Natural killer cell treated with Interleukin-12 subunit alpha and Interleukin-12 subunit beta and Interleukin-15 and Interleukin-18, amount 100 ng/mL, for 72 hours (primary cell): ENCODE results near the gene NF1. TPM values are rescaled to one million over a fixed set of nuclear protein-coding genes. Genes with fewer than 3 reads are reported as not detected.
A peak's percentile ranks its signal among the peaks of the same experiment; 100 is the strongest.

Experiments
- ATAC-seq, 2 donors: fragments of 150-1000 bp; cut with Tn5 transposase in 1 of 2; sonication (Bioruptor Pico), chemical (Tn5 transposase) in 1 of 2; 2 replicates each; pipeline ENCODE4 v1.10.0; 2021
- DNase-seq: peaks from one replicate; pipeline ENCODE4 v3.0.0; 2022; ENCODE audit warnings: low spot score
- H3K27ac Mint-ChIP-seq, 2 donors: 1 replicate in 1 of 2; 2 replicates in 1 of 2; pipeline ENCODE4 v1.8.0; 2022; ENCODE audit warnings: mixed read lengths in 2 of 2, mild to moderate bottlenecking in 1 of 2, moderate library complexity in 1 of 2
- H3K27me3 Mint-ChIP-seq, 2 donors: 1 replicate in 1 of 2; 2 replicates in 1 of 2; pipeline ENCODE4 v1.8.0; 2022; ENCODE audit warnings: mixed read lengths in 2 of 2
- H3K36me3 Mint-ChIP-seq: one replicate; pipeline ENCODE4 v1.8.0; 2022; ENCODE audit warnings: mixed read lengths
- H3K4me1 Mint-ChIP-seq, 2 donors: 1 replicate in 1 of 2; 2 replicates in 1 of 2; pipeline ENCODE4 v1.8.0; 2022; ENCODE audit warnings: low read depth in 2 of 2, mixed read lengths in 2 of 2, mild to moderate bottlenecking in 1 of 2
- H3K4me3 Mint-ChIP-seq: one replicate; pipeline ENCODE4 v1.8.0; 2022; ENCODE audit warnings: mixed read lengths
- H3K9me3 Mint-ChIP-seq: 2 replicates; pipeline ENCODE4 v1.8.0; 2022; ENCODE audit warnings: mixed read lengths
- total RNA-seq, 2 donors: library from RNA; stranded (reverse); gene quantifications; one replicate each; pipeline ENCODE4 v1.2.3, GENCODE V29; 2022

NF1 gene
- total RNA-seq, 2 donors from 2014 or later = 34.6 to 45.1 TPM

- Mint-ChIP-seq H3K9me3 (no peaks in the 10 kb centered on the region), H3K4me1 (peaks cover 12 to 15% of the 10 kb centered on the region in 2 donors), H3K36me3 (no peaks in the 10 kb centered on the region), H3K4me3 (no peak overlapping the region), H3K27ac (no peak overlapping the region), H3K27me3 (no peaks in the 10 kb centered on the region)
- ATAC-seq = no peak
- DNase-seq = no peak
These were observed 105.5 kb downstream of the NF1 start for GRCh38 chr17:31200287-31200686.

GRCh38 chr17:31202968-31203367 lies 108.2 kb downstream of the NF1 start:
- ATAC-seq (no peak), DNase-seq (no peak)
- Mint-ChIP-seq H3K27me3 (no peaks in the 10 kb centered on the region), H3K27ac (no peak overlapping the region), H3K36me3 (no peaks in the 10 kb centered on the region), H3K4me1 (peaks cover 10 to 12% of the 10 kb centered on the region in 2 donors), H3K9me3 (no peaks in the 10 kb centered on the region), H3K4me3 (no peak overlapping the region)

GRCh38 chr17:31211352-31212012 lies 116.7 kb downstream of the NF1 start:
- DNase-seq (no peak), ATAC-seq (no peak)
- no peaks in the 10 kb centered on the region for H3K9me3 Mint-ChIP-seq
- no peaks in the 10 kb centered on the region for H3K36me3 Mint-ChIP-seq
- H3K4me1 Mint-ChIP-seq = no peaks in the 10 kb centered on the region
- H3K4me3 Mint-ChIP-seq = no peak overlapping the region
- no peaks in the 10 kb centered on the region for H3K27me3 Mint-ChIP-seq
- H3K27ac Mint-ChIP-seq = no peak overlapping the region

- H3K27me3 Mint-ChIP-seq = no peaks in the 10 kb centered on the region
- H3K9me3 Mint-ChIP-seq = no peaks in the 10 kb centered on the region
- no peak overlapping the region for H3K27ac Mint-ChIP-seq
- H3K4me1 Mint-ChIP-seq = peaks cover 0 to 2% of the 10 kb centered on the region in 2 donors
- ATAC-seq (no peak), DNase-seq (no peak)
- no peaks in the 10 kb centered on the region for H3K36me3 Mint-ChIP-seq
- H3K4me3 Mint-ChIP-seq = no peak overlapping the region
These were observed 121.4 kb downstream of the NF1 start for GRCh38 chr17:31216031-31216751.

GRCh38 chr17:31224366-31224765 lies 129.6 kb downstream of the NF1 start:
- ATAC-seq (no peak), DNase-seq (no peak)
- no peak overlapping the region for H3K27ac Mint-ChIP-seq
- H3K9me3 Mint-ChIP-seq = no peaks in the 10 kb centered on the region
- H3K27me3 Mint-ChIP-seq = no peaks in the 10 kb centered on the region
- H3K36me3 Mint-ChIP-seq = no peaks in the 10 kb centered on the region
- H3K4me1 Mint-ChIP-seq = peaks cover 6 to 8% of the 10 kb centered on the region in 2 donors
- no peak overlapping the region for H3K4me3 Mint-ChIP-seq

- Mint-ChIP-seq H3K27ac (peak overlapping the region; percentile 44 to 65), H3K4me1 (peaks cover 6 to 8% of the 10 kb centered on the region in 2 donors), H3K9me3 (no peaks in the 10 kb centered on the region), H3K27me3 (no peaks in the 10 kb centered on the region), H3K36me3 (no peaks in the 10 kb centered on the region), H3K4me3 (no peak overlapping the region)
- no peak for ATAC-seq
- DNase-seq = no peak
These were observed 131.1 kb downstream of the NF1 start for GRCh38 chr17:31225831-31226230.

GRCh38 chr17:31226373-31226772 lies 131.6 kb downstream of the NF1 start:
- ATAC-seq (no peak), DNase-seq (peak; percentile 63)
- peaks cover 6 to 8% of the 10 kb centered on the region in 2 donors for H3K4me1 Mint-ChIP-seq
- no peaks in the 10 kb centered on the region for H3K9me3 Mint-ChIP-seq
- no peaks in the 10 kb centered on the region for H3K36me3 Mint-ChIP-seq
- peak overlapping the region; percentile 44 to 65 for H3K27ac Mint-ChIP-seq
- H3K27me3 Mint-ChIP-seq = no peaks in the 10 kb centered on the region
- H3K4me3 Mint-ChIP-seq = peak overlapping the region; percentile 58

GRCh38 chr17:31226950-31227349 lies 132.2 kb downstream of the NF1 start:
- Mint-ChIP-seq H3K4me1 (peaks cover 6 to 8% of the 10 kb centered on the region in 2 donors), H3K9me3 (no peaks in the 10 kb centered on the region), H3K36me3 (no peaks in the 10 kb centered on the region), H3K27me3 (no peaks in the 10 kb centered on the region), H3K4me3 (no peak overlapping the region), H3K27ac (peak overlapping the region in 1 of 2 donors; percentile 44)
- no peak for DNase-seq
- no peak for ATAC-seq

GRCh38 chr17:31231852-31232251 lies 137.1 kb downstream of the NF1 start:
- Mint-ChIP-seq H3K36me3 (peaks cover 10% of the 10 kb centered on the region), H3K4me3 (no peak overlapping the region)

GRCh38 chr17:31235110-31235509 lies 140.3 kb downstream of the NF1 start:
- ATAC-seq = no peak
- DNase-seq = no peak
- no peaks in the 10 kb centered on the region for H3K9me3 Mint-ChIP-seq
- H3K27ac Mint-ChIP-seq = no peak overlapping the region
- H3K4me3 Mint-ChIP-seq = no peak overlapping the region
- H3K36me3 Mint-ChIP-seq = peaks cover 10% of the 10 kb centered on the region
- peaks cover 0 to under 1% of the 10 kb centered on the region in 2 donors for H3K4me1 Mint-ChIP-seq
- H3K27me3 Mint-ChIP-seq = no peaks in the 10 kb centered on the region

More at GRCh38 chr17:31231852-31232251, 137.1 kb downstream of the NF1 start:
- DNase-seq (no peak), ATAC-seq (no peak)
- no peaks in the 10 kb centered on the region for H3K27me3 Mint-ChIP-seq
- no peaks in the 10 kb centered on the region for H3K4me1 Mint-ChIP-seq
- H3K9me3 Mint-ChIP-seq = no peaks in the 10 kb centered on the region
- no peak overlapping the region for H3K27ac Mint-ChIP-seq

- Mint-ChIP-seq H3K9me3 (no peaks in the 10 kb centered on the region), H3K36me3 (peaks cover 12% of the 10 kb centered on the region), H3K27ac (no peak overlapping the region), H3K4me1 (peaks cover 1 to 3% of the 10 kb centered on the region in 2 donors), H3K27me3 (no peaks in the 10 kb centered on the region), H3K4me3 (no peak overlapping the region)
- ATAC-seq (no peak), DNase-seq (no peak)
These were observed 141.4 kb downstream of the NF1 start for GRCh38 chr17:31236137-31236536.

- Mint-ChIP-seq H3K27ac (no peak overlapping the region), H3K4me3 (no peak overlapping the region), H3K9me3 (no peaks in the 10 kb centered on the region), H3K36me3 (peaks cover 18% of the 10 kb centered on the region), H3K4me1 (peaks cover 3 to 7% of the 10 kb centered on the region in 2 donors), H3K27me3 (no peaks in the 10 kb centered on the region)
- DNase-seq (no peak), ATAC-seq (no peak)
These were observed 141.9 kb downstream of the NF1 start for GRCh38 chr17:31236712-31237111.

- Mint-ChIP-seq H3K36me3 (peaks cover 16% of the 10 kb centered on the region), H3K27ac (no peak overlapping the region)
These were observed 146.3 kb downstream of the NF1 start for GRCh38 chr17:31241116-31241515.

GRCh38 chr17:31248986-31249834 lies 154.4 kb downstream of the NF1 start:
- ATAC-seq (no peak), DNase-seq (no peak)
- Mint-ChIP-seq H3K9me3 (no peaks in the 10 kb centered on the region), H3K4me3 (no peak overlapping the region), H3K4me1 (peaks cover 5 to 6% of the 10 kb centered on the region in 2 donors), H3K27me3 (no peaks in the 10 kb centered on the region), H3K36me3 (no peaks in the 10 kb centered on the region), H3K27ac (no peak overlapping the region)

More at GRCh38 chr17:31241116-31241515, 146.3 kb downstream of the NF1 start:
- Mint-ChIP-seq H3K4me1 (peaks cover 3 to 13% of the 10 kb centered on the region in 2 donors), H3K4me3 (no peak overlapping the region), H3K27me3 (no peaks in the 10 kb centered on the region), H3K9me3 (no peaks in the 10 kb centered on the region)
- no peak for DNase-seq
- no peak for ATAC-seq
